Activated naive CD4-positive, alpha-beta T cell treated with anti-CD3 and anti-CD28 coated beads for 36 hours (primary cell): ENCODE measurements around the gene MOGAT2. TPM values are rescaled to one million over a fixed set of nuclear protein-coding genes. Genes with fewer than 3 reads are reported as not detected.
A peak's percentile ranks its signal among the peaks of the same experiment; 100 is the strongest.

Experiments used
- CTCF ChIA-PET: fragments of 350-600 bp; sonication (Branson Sonifier 250); formaldehyde crosslinking; loops from one replicate; lab custom pipeline; 2021; ENCODE audit warnings: antibody characterized with exemption; lab: Charles Lee
- DNase-seq: peaks from one replicate; pipeline ENCODE4 v3.0.0-alpha.2; 2020
- H3K27ac Mint-ChIP-seq: one replicate; pipeline ENCODE4 v1.8.0; 2021; ENCODE audit warnings: mild to moderate bottlenecking, mixed read lengths
- H3K27me3 Mint-ChIP-seq: one replicate; pipeline ENCODE4 v1.8.0; 2021; ENCODE audit warnings: low read depth, mixed read lengths
- H3K36me3 Mint-ChIP-seq: one replicate; pipeline ENCODE4 v1.8.0; 2021; ENCODE audit warnings: low read depth, mixed read lengths
- H3K4me1 Mint-ChIP-seq: one replicate; pipeline ENCODE4 v1.8.0; 2021; ENCODE audit warnings: low read depth, mixed read lengths
- H3K4me3 Mint-ChIP-seq: one replicate; pipeline ENCODE4 v1.8.0; 2021; ENCODE audit warnings: mild to moderate bottlenecking, moderate library complexity, mixed read lengths
- H3K9me3 Mint-ChIP-seq: one replicate; pipeline ENCODE4 v1.8.0; 2021; ENCODE audit warnings: mixed read lengths
- intact Hi-C: fragments of 100-400 bp; cut with micrococcal nuclease; formaldehyde crosslinking; loops from one replicate; pipeline ENCODE4 v1.15.1; 2023
- total RNA-seq, 2 experiments: library from RNA; stranded (reverse); gene quantifications; one replicate each; pipeline ENCODE4 v1.2.3, GENCODE V29; 2021

Gene MOGAT2
- total RNA-seq, 2 experiments from 2014 or later: not detected

DNA sequence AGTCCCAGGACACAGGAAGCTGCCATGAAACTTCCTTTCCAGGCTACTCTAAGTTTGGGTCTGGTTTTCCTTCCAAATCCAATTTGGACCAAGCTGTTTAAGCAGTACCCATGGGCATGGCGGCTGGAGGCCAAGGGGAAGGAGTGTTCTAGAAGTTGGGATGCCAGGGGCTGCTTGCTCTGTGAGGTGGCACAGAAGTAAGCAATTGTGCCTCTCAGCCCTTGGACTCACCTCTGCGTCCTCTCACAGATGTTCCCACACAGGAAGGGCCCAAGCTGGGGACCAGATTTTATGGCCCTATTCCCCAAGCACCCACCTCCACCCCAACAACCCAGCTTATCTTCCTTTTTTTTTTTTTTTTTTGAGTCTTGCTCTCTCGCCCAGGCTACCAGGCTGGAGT lies 47.5 kb downstream of the MOGAT2 start:
- peaks cover 4% of the 10 kb centered on the region for H3K27me3 Mint-ChIP-seq
- no peak for DNase-seq
- H3K4me1 Mint-ChIP-seq: peaks cover 19% of the 10 kb centered on the region
- CTCF ChIA-PET: interaction anchor here (0.6 kb wide), 1 partner anchor 321 kb away, joined by 3 read pairs; no protein-coding TSS in a partner anchor
- H3K4me3 Mint-ChIP-seq: no peak overlapping the region
- H3K36me3 Mint-ChIP-seq: no peaks in the 10 kb centered on the region
- no peaks in the 10 kb centered on the region for H3K9me3 Mint-ChIP-seq
- no peak overlapping the region for H3K27ac Mint-ChIP-seq
- intact Hi-C loops: loop anchor here (5.0 kb wide), 1 partner anchor 183 kb away; no protein-coding TSS in a partner anchor

DNA sequence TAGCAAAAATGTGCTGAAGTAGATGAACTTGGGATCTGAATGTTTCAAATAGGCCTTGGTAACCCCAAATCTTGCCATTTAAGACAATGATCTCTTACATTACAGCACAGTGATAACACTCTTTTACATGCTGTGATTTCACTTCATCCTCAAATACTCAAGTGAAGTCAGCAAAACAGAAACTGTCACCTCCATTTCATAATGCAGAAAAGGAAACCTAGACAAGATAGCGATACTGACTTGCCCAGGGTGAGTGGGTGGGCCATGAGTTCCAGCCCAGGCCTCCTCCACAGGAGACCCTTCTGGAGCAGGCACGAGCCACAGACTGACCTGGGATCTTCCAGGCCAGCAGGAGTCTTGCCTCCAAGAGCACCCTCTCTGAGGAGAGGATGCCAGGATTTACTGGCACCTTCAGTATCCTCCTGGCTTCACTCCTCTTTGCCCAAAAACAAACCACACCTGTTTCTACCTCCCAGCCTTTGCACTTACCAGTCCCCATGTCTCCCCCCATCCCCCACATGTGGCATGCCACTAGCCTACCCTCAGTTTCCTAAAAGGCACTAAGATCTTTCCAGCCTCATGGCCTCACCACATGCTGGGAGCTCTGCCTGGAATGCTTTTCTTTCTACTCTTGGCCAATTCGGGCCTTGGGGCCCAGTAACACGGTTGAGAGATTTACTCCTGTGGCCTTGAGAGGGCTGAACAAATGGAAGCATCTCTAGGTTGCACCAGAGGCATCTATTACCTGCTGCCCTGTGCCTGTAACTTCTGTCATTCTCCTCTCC lies 49.0 kb downstream of the MOGAT2 start:
- DNase-seq: peak; percentile 36
- peaks cover 19% of the 10 kb centered on the region for H3K4me1 Mint-ChIP-seq
- peaks cover 4% of the 10 kb centered on the region for H3K27me3 Mint-ChIP-seq
- no peaks in the 10 kb centered on the region for H3K9me3 Mint-ChIP-seq
- no peaks in the 10 kb centered on the region for H3K36me3 Mint-ChIP-seq
- intact Hi-C loops: loop anchor here (2.0 to 5.0 kb wide), 2 partner anchors 184 to 468 kb away; no protein-coding TSS in a partner anchor
- H3K27ac Mint-ChIP-seq: peak overlapping the region; percentile 13
- no peak overlapping the region for H3K4me3 Mint-ChIP-seq
- CTCF ChIA-PET: no interaction called here

- Mint-ChIP-seq H3K27me3 (peaks cover 4% of the 10 kb centered on the region), H3K27ac (no peak overlapping the region), H3K36me3 (no peaks in the 10 kb centered on the region), H3K9me3 (no peaks in the 10 kb centered on the region), H3K4me1 (peaks cover 19% of the 10 kb centered on the region), H3K4me3 (no peak overlapping the region)
- intact Hi-C loops: loop anchor here (2.0 to 5.0 kb wide), 2 partner anchors 185 to 468 kb away; no protein-coding TSS in a partner anchor
- CTCF ChIA-PET: no interaction called here
- DNase-seq: no peak
Observed at GRCh38 chr11:75767228-75767572, 49.6 kb downstream of the MOGAT2 start.

DNA sequence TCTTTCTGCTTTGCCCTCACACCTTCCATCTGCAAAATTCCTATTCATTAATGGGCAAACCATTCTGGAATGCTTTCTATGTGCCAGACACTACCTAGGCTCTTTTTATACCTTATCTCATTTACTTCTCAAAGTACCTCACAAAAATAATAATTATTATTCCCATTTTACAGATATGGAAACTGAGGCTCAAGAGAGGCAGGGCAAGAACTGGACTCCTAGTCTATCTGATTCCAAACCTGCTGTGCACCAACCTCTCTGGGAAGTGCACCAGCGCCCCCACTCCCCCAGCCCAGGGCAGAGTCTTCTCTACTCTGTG lies 50.1 kb downstream of the MOGAT2 start:
- Mint-ChIP-seq H3K27ac (no peak overlapping the region), H3K27me3 (peaks cover 4% of the 10 kb centered on the region), H3K36me3 (no peaks in the 10 kb centered on the region), H3K4me1 (peaks cover 19% of the 10 kb centered on the region), H3K4me3 (no peak overlapping the region), H3K9me3 (no peaks in the 10 kb centered on the region)
- CTCF ChIA-PET: no interaction called here
- intact Hi-C loops: loop anchor here (1.0 to 5.0 kb wide), 6 partner anchors 44 to 467 kb away; no protein-coding TSS in a partner anchor
- DNase-seq: no peak

- Mint-ChIP-seq H3K27ac (no peak within 1 kb of the TSS), H3K4me3 (peak within 1 kb of the TSS; percentile 64), H3K4me1 (peaks cover 24% of the 10 kb centered on the region), H3K36me3 (no peaks in the 10 kb centered on the region), H3K27me3 (peaks cover 4% of the 10 kb centered on the region), H3K9me3 (no peaks in the 10 kb centered on the region)
- intact Hi-C loops: loop anchor here (1.0 to 5.0 kb wide), 5 partner anchors 45 to 220 kb away; no protein-coding TSS in a partner anchor
- CTCF ChIA-PET: no interaction called here
- peak; percentile 77 for DNase-seq
Observed at GRCh38 chr11:75768112-75768908, 50.7 kb downstream of the MOGAT2 start, which contains the start of gene DGAT2. Gene DGAT2, plus strand, starts transcription at chr11:75768778. Its CDS starts 214 bp downstream, at chr11:75768992.

- H3K4me3 Mint-ChIP-seq: peak overlapping the region; percentile 64
- no peak for DNase-seq
- H3K4me1 Mint-ChIP-seq: peaks cover 30% of the 10 kb centered on the region
- H3K27ac Mint-ChIP-seq: no peak overlapping the region
- CTCF ChIA-PET: interaction anchor here (0.6 kb wide), 1 partner anchor 23 kb away, joined by 3 read pairs; no protein-coding TSS in a partner anchor
- peaks cover 3% of the 10 kb centered on the region for H3K36me3 Mint-ChIP-seq
- H3K9me3 Mint-ChIP-seq: no peaks in the 10 kb centered on the region
- H3K27me3 Mint-ChIP-seq: peaks cover 4% of the 10 kb centered on the region
- intact Hi-C loops: loop anchor here (1.0 to 5.0 kb wide), 5 partner anchors 45 to 220 kb away; no protein-coding TSS in a partner anchor
Observed at GRCh38 chr11:75768909-75769771, 51.5 kb downstream of the MOGAT2 start.

GRCh38 chr11:75770102-75770501 lies 52.5 kb downstream of the MOGAT2 start:
- no peak overlapping the region for H3K4me3 Mint-ChIP-seq
- DNase-seq: no peak
- H3K4me1 Mint-ChIP-seq: peaks cover 30% of the 10 kb centered on the region
- H3K27me3 Mint-ChIP-seq: peaks cover 4% of the 10 kb centered on the region
- H3K36me3 Mint-ChIP-seq: peaks cover 3% of the 10 kb centered on the region
- CTCF ChIA-PET: interaction anchor here (0.6 kb wide), 3 partner anchors 24 to 64 kb away, joined by 3 to 4 read pairs (median 3); no protein-coding TSS in a partner anchor
- no peaks in the 10 kb centered on the region for H3K9me3 Mint-ChIP-seq
- intact Hi-C loops: no loop called here
- no peak overlapping the region for H3K27ac Mint-ChIP-seq

DNA sequence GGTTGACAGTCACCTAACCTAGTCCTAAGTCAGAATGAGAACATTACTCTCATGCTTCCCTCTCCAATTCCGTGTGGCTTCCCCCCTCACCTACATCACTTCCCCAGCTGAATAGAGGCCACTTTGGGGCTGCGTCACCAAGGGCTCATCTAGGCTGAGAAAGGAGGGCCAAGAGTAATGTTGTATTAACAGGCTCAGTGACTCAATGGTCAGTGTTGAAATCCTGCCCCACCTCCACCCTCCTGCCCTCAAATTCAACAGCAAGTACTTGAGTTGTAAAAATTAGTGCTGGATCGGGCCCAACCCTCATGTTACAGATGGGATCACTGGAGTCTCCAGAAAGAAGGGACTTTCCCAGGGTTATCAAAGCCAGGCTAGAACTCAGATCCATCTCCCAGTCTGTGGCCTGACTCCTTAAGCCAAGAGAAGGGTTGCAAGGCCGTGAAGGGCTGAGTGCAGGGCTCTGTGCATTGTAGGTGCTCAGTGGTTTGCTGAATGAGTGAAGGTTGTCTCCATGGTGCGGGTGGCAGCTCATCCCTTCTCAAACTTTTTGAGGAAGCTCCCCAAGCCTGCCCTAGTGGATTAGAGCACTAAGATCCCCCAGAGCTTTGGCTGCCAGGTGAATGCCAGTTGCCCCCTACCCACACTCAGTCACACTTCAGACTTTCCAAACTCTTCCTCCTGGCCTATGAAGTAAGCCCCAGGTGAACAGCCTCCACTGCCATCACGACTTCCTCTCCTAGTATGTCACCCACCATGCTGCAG lies 54.2 kb downstream of the MOGAT2 start:
- Mint-ChIP-seq H3K9me3 (no peaks in the 10 kb centered on the region), H3K4me3 (no peak overlapping the region), H3K27me3 (peaks cover 4% of the 10 kb centered on the region), H3K4me1 (peaks cover 24% of the 10 kb centered on the region), H3K27ac (no peak overlapping the region), H3K36me3 (peaks cover 3% of the 10 kb centered on the region)
- intact Hi-C loops: no loop called here
- CTCF ChIA-PET: no interaction called here
- no peak for DNase-seq

- H3K27ac Mint-ChIP-seq: peak overlapping the region; percentile 22
Observed at GRCh38 chr11:75773595-75774353, 56.1 kb downstream of the MOGAT2 start.

GRCh38 chr11:75775056-75775455 lies 57.4 kb downstream of the MOGAT2 start:
- Mint-ChIP-seq H3K9me3 (no peaks in the 10 kb centered on the region), H3K27ac (no peak overlapping the region), H3K36me3 (peaks cover 3% of the 10 kb centered on the region), H3K4me3 (no peak overlapping the region), H3K27me3 (no peaks in the 10 kb centered on the region), H3K4me1 (peaks cover 19% of the 10 kb centered on the region)
- no peak for DNase-seq
- CTCF ChIA-PET: no interaction called here
- intact Hi-C loops: no loop called here

More at GRCh38 chr11:75773595-75774353, 56.1 kb downstream of the MOGAT2 start:
- peaks cover 3% of the 10 kb centered on the region for H3K36me3 Mint-ChIP-seq
- intact Hi-C loops: loop anchor here (1.0 kb wide), 1 partner anchor 41 kb away; no protein-coding TSS in a partner anchor
- peaks cover 4% of the 10 kb centered on the region for H3K27me3 Mint-ChIP-seq
- H3K4me3 Mint-ChIP-seq: no peak overlapping the region
- CTCF ChIA-PET: no interaction called here
- no peaks in the 10 kb centered on the region for H3K9me3 Mint-ChIP-seq
- peak; percentile 77 for DNase-seq
- H3K4me1 Mint-ChIP-seq: peaks cover 23% of the 10 kb centered on the region
